ENCODE data around the gene LRRC10B.

The LRRC10B gene

GRCh38 chr11:61543606-61544306, 35.2 kb downstream of the LRRC10B start:
- in situ Hi-C loops (cut with MboI; ENCODE audit: low sequenced_read_pairs) = no loop called here

- in situ Hi-C loops (cut with MboI; ENCODE audit: low sequenced_read_pairs) = no loop called here
Observed at GRCh38 chr11:61544466-61544865, 35.9 kb downstream of the LRRC10B start.

- in situ Hi-C loops (cut with MboI; ENCODE audit: low sequenced_read_pairs) = no loop called here
Observed at GRCh38 chr11:61545341-61545740, 36.8 kb downstream of the LRRC10B start.

- in situ Hi-C loops (cut with MboI; ENCODE audit: low sequenced_read_pairs) = no loop called here
Observed at GRCh38 chr11:61545921-61546320, 37.4 kb downstream of the LRRC10B start.

- in situ Hi-C loops (cut with MboI; ENCODE audit: low sequenced_read_pairs) = no loop called here
Observed at GRCh38 chr11:61546663-61547062, 38.1 kb downstream of the LRRC10B start.

- in situ Hi-C loops (cut with MboI; ENCODE audit: low sequenced_read_pairs) = no loop called here
Observed at GRCh38 chr11:61547246-61547645, 38.7 kb downstream of the LRRC10B start.

- in situ Hi-C loops (cut with MboI; ENCODE audit: low sequenced_read_pairs) = no loop called here
Observed at GRCh38 chr11:61549177-61549576, 40.6 kb downstream of the LRRC10B start.

GRCh38 chr11:61549662-61550568, 41.4 kb downstream of the LRRC10B start:
- in situ Hi-C loops (cut with MboI; ENCODE audit: low sequenced_read_pairs) = no loop called here

GRCh38 chr11:61550665-61551227, 42.2 kb downstream of the LRRC10B start:
- in situ Hi-C loops (cut with MboI; ENCODE audit: low sequenced_read_pairs) = no loop called here

GRCh38 chr11:61551634-61552033, 43.1 kb downstream of the LRRC10B start:
- in situ Hi-C loops (cut with MboI; ENCODE audit: low sequenced_read_pairs) = no loop called here

GRCh38 chr11:61552108-61552635, 43.6 kb downstream of the LRRC10B start:
- in situ Hi-C loops (cut with MboI; ENCODE audit: low sequenced_read_pairs) = no loop called here

GRCh38 chr11:61553373-61554171, 45.0 kb downstream of the LRRC10B start:
- in situ Hi-C loops (cut with MboI; ENCODE audit: low sequenced_read_pairs) = no loop called here

GRCh38 chr11:61554172-61554988, 45.8 kb downstream of the LRRC10B start:
- in situ Hi-C loops (cut with MboI; ENCODE audit: low sequenced_read_pairs) = no loop called here

- in situ Hi-C loops (cut with MboI; ENCODE audit: low sequenced_read_pairs) = no loop called here
Observed at GRCh38 chr11:61555051-61555969, 46.8 kb downstream of the LRRC10B start.

- in situ Hi-C loops (cut with MboI; ENCODE audit: low sequenced_read_pairs) = no loop called here
Observed at GRCh38 chr11:61555978-61556377, 47.4 kb downstream of the LRRC10B start.

- in situ Hi-C loops (cut with MboI; ENCODE audit: low sequenced_read_pairs) = no loop called here
Observed at GRCh38 chr11:61556621-61557020, 48.1 kb downstream of the LRRC10B start.

Measured in HL-60/S4 treated with retinoic acid at 250 ng/mL for 4 days and 3 days (cell line).